Measurements from ENCODE around the gene MCCC1. TPM values are rescaled to one million over a fixed set of nuclear protein-coding genes. Genes with fewer than 3 reads are reported as not detected.

MCCC1 gene
- total RNA-seq, 2 experiments from 2014 or later: 31.2 to 38.0 TPM

Other genes starting within 250 kb of the MCCC1 start
- gene DCUN1D1, start 119.0 kb downstream of the MCCC1 start, total RNA-seq: 10 to 100 TPM; 68.2 to 69.7 TPM
- 10 to 100 TPM; 14.6 to 17.8 TPM for gene LAMP3, start 63.2 kb upstream of the MCCC1 start, total RNA-seq
- gene B3GNT5, start 153.8 kb upstream of the MCCC1 start, total RNA-seq: under 1 TPM; 0.61 to 0.79 TPM